ENCODE data around the gene PDAP1.

DNA sequence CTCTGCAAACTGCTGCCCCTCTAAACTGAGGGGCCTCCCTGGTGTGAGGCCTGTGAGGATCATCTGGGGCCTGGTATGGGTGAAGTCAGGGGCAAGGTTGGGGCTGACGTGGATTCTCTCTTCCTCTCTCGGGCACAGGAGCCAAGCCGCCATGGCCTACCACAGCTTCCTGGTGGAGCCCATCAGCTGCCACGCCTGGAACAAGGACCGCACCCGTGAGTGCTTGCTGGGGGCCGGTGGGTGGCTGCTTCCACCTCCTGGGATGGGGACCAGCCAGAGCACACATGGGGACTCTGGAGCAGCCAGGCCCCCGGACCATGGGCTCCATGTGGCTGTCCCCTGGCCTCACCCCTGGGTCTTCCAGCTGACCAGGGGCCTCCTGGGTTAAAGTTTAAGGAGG, 22.8 kb downstream of the PDAP1 start:
- TF ChIP-seq, protein P1, sequence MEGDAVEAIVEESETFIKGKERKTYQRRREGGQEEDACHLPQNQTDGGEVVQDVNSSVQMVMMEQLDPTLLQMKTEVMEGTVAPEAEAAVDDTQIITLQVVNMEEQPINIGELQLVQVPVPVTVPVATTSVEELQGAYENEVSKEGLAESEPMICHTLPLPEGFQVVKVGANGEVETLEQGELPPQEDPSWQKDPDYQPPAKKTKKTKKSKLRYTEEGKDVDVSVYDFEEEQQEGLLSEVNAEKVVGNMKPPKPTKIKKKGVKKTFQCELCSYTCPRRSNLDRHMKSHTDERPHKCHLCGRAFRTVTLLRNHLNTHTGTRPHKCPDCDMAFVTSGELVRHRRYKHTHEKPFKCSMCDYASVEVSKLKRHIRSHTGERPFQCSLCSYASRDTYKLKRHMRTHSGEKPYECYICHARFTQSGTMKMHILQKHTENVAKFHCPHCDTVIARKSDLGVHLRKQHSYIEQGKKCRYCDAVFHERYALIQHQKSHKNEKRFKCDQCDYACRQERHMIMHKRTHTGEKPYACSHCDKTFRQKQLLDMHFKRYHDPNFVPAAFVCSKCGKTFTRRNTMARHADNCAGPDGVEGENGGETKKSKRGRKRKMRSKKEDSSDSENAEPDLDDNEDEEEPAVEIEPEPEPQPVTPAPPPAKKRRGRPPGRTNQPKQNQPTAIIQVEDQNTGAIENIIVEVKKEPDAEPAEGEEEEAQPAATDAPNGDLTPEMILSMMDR (IDR thresholded peaks at IDR 0.05; ENCODE audit: poor library complexity), result no peak
- TF ChIP-seq EZH2phosphoT487 (IDR thresholded peaks at IDR 0.05; ENCODE audit: low read depth, severe bottlenecking, unreplicated experiment), result no peak

Measured in hepatocyte (in vitro differentiated cells).